Activated naive CD4-positive, alpha-beta T cell treated with anti-CD3 and anti-CD28 coated beads, Interleukin-2, amount 50 U/mL, for 24 hours (primary cell): ENCODE data around the gene ERO1B.

Source experiments
- H3K27ac Mint-ChIP-seq: one replicate; pipeline ENCODE4 v1.8.0; 2021; ENCODE audit warnings: mild to moderate bottlenecking, mixed read lengths
- H3K27me3 Mint-ChIP-seq: one replicate; pipeline ENCODE4 v1.8.0; 2021; ENCODE audit warnings: mixed read lengths
- H3K36me3 Mint-ChIP-seq: one replicate; pipeline ENCODE4 v1.8.0; 2021; ENCODE audit warnings: mixed read lengths
- H3K4me1 Mint-ChIP-seq: one replicate; pipeline ENCODE4 v1.8.0; 2021; ENCODE audit warnings: mixed read lengths
- H3K4me3 Mint-ChIP-seq: one replicate; pipeline ENCODE4 v1.8.0; 2021; ENCODE audit warnings: mild to moderate bottlenecking, mixed read lengths
- H3K9me3 Mint-ChIP-seq: one replicate; pipeline ENCODE4 v1.8.0; 2021; ENCODE audit warnings: mixed read lengths

ERO1B gene

GRCh38 chr1:236240675-236241074, 41.1 kb downstream of the ERO1B start:
- Mint-ChIP-seq H3K36me3 (peaks cover 11% of the 10 kb centered on the region), H3K4me3 (no peak overlapping the region), H3K4me1 (no peaks in the 10 kb centered on the region), H3K27me3 (no peaks in the 10 kb centered on the region), H3K27ac (no peak overlapping the region), H3K9me3 (no peaks in the 10 kb centered on the region)

- Mint-ChIP-seq H3K36me3 (peaks cover 10% of the 10 kb centered on the region), H3K27ac (no peak overlapping the region), H3K9me3 (no peaks in the 10 kb centered on the region), H3K27me3 (no peaks in the 10 kb centered on the region), H3K4me1 (no peaks in the 10 kb centered on the region), H3K4me3 (no peak overlapping the region)
Observed at GRCh38 chr1:236239092-236239585, 42.6 kb downstream of the ERO1B start.

GRCh38 chr1:236235116-236235515, 46.6 kb downstream of the ERO1B start:
- H3K36me3 Mint-ChIP-seq: peaks cover 9% of the 10 kb centered on the region
- no peaks in the 10 kb centered on the region for H3K4me1 Mint-ChIP-seq
- no peak overlapping the region for H3K27ac Mint-ChIP-seq
- H3K4me3 Mint-ChIP-seq: no peak overlapping the region
- H3K27me3 Mint-ChIP-seq: no peaks in the 10 kb centered on the region
- no peaks in the 10 kb centered on the region for H3K9me3 Mint-ChIP-seq

GRCh38 chr1:236228411-236228810, 53.3 kb downstream of the ERO1B start:
- Mint-ChIP-seq H3K4me1 (no peaks in the 10 kb centered on the region), H3K27me3 (no peaks in the 10 kb centered on the region), H3K9me3 (no peaks in the 10 kb centered on the region), H3K36me3 (peaks cover 11% of the 10 kb centered on the region), H3K27ac (no peak overlapping the region), H3K4me3 (no peak overlapping the region)

- Mint-ChIP-seq H3K36me3 (peaks cover 12% of the 10 kb centered on the region), H3K27me3 (no peaks in the 10 kb centered on the region), H3K9me3 (no peaks in the 10 kb centered on the region), H3K4me3 (no peak overlapping the region), H3K4me1 (no peaks in the 10 kb centered on the region), H3K27ac (no peak overlapping the region)
Observed at GRCh38 chr1:236222632-236223031, 59.1 kb downstream of the ERO1B start.

GRCh38 chr1:236220473-236220872, 61.3 kb downstream of the ERO1B start:
- Mint-ChIP-seq H3K27ac (no peak overlapping the region), H3K9me3 (no peaks in the 10 kb centered on the region), H3K4me3 (no peak overlapping the region), H3K4me1 (no peaks in the 10 kb centered on the region), H3K36me3 (peaks cover 15% of the 10 kb centered on the region), H3K27me3 (no peaks in the 10 kb centered on the region)

- Mint-ChIP-seq H3K4me1 (no peaks in the 10 kb centered on the region), H3K4me3 (no peak overlapping the region), H3K36me3 (peaks cover 29% of the 10 kb centered on the region), H3K27ac (no peak overlapping the region), H3K27me3 (no peaks in the 10 kb centered on the region), H3K9me3 (no peaks in the 10 kb centered on the region)
Observed at GRCh38 chr1:236214761-236215160, 67.0 kb downstream of the ERO1B start.

GRCh38 chr1:236213534-236213933, 68.2 kb downstream of the ERO1B start:
- H3K36me3 Mint-ChIP-seq: peaks cover 29% of the 10 kb centered on the region
- no peaks in the 10 kb centered on the region for H3K4me1 Mint-ChIP-seq
- H3K27me3 Mint-ChIP-seq: no peaks in the 10 kb centered on the region
- no peak overlapping the region for H3K4me3 Mint-ChIP-seq
- no peak overlapping the region for H3K27ac Mint-ChIP-seq
- no peaks in the 10 kb centered on the region for H3K9me3 Mint-ChIP-seq

GRCh38 chr1:236211815-236212214, 69.9 kb downstream of the ERO1B start:
- Mint-ChIP-seq H3K27ac (no peak overlapping the region), H3K36me3 (peaks cover 38% of the 10 kb centered on the region), H3K4me3 (no peak overlapping the region)

GRCh38 chr1:236209713-236210112, 72.0 kb downstream of the ERO1B start:
- Mint-ChIP-seq H3K4me1 (no peaks in the 10 kb centered on the region), H3K27ac (no peak overlapping the region), H3K4me3 (no peak overlapping the region), H3K36me3 (peaks cover 39% of the 10 kb centered on the region), H3K9me3 (peaks cover under 1% of the 10 kb centered on the region), H3K27me3 (no peaks in the 10 kb centered on the region)

More at GRCh38 chr1:236211815-236212214, 69.9 kb downstream of the ERO1B start:
- H3K9me3 Mint-ChIP-seq: no peaks in the 10 kb centered on the region
- no peaks in the 10 kb centered on the region for H3K4me1 Mint-ChIP-seq
- no peaks in the 10 kb centered on the region for H3K27me3 Mint-ChIP-seq

GRCh38 chr1:236209185-236209584, 72.6 kb downstream of the ERO1B start:
- H3K27me3 Mint-ChIP-seq: no peaks in the 10 kb centered on the region

GRCh38 chr1:236207569-236207968, 74.2 kb downstream of the ERO1B start:
- H3K27ac Mint-ChIP-seq: no peak overlapping the region
- H3K36me3 Mint-ChIP-seq: peaks cover 44% of the 10 kb centered on the region
- H3K4me1 Mint-ChIP-seq: no peaks in the 10 kb centered on the region
- H3K27me3 Mint-ChIP-seq: no peaks in the 10 kb centered on the region
- no peak overlapping the region for H3K4me3 Mint-ChIP-seq
- H3K9me3 Mint-ChIP-seq: peaks cover 19% of the 10 kb centered on the region

More at GRCh38 chr1:236209185-236209584, 72.6 kb downstream of the ERO1B start:
- H3K4me3 Mint-ChIP-seq: no peak overlapping the region
- H3K36me3 Mint-ChIP-seq: peaks cover 41% of the 10 kb centered on the region
- peaks cover 6% of the 10 kb centered on the region for H3K9me3 Mint-ChIP-seq
- no peaks in the 10 kb centered on the region for H3K4me1 Mint-ChIP-seq
- H3K27ac Mint-ChIP-seq: no peak overlapping the region

- no peak overlapping the region for H3K27ac Mint-ChIP-seq
- no peak overlapping the region for H3K4me3 Mint-ChIP-seq
- peaks cover 22% of the 10 kb centered on the region for H3K9me3 Mint-ChIP-seq
- H3K36me3 Mint-ChIP-seq: peaks cover 45% of the 10 kb centered on the region
- no peaks in the 10 kb centered on the region for H3K4me1 Mint-ChIP-seq
- no peaks in the 10 kb centered on the region for H3K27me3 Mint-ChIP-seq
Observed at GRCh38 chr1:236207121-236207520, 74.6 kb downstream of the ERO1B start.

- H3K36me3 Mint-ChIP-seq: peaks cover 48% of the 10 kb centered on the region
- H3K27me3 Mint-ChIP-seq: no peaks in the 10 kb centered on the region
- H3K4me3 Mint-ChIP-seq: no peak overlapping the region
- no peak overlapping the region for H3K27ac Mint-ChIP-seq
- peaks cover 23% of the 10 kb centered on the region for H3K9me3 Mint-ChIP-seq
- no peaks in the 10 kb centered on the region for H3K4me1 Mint-ChIP-seq
Observed at GRCh38 chr1:236206548-236206947, 75.2 kb downstream of the ERO1B start.

GRCh38 chr1:236204656-236205055, 77.1 kb downstream of the ERO1B start:
- Mint-ChIP-seq H3K4me3 (no peak overlapping the region), H3K36me3 (peaks cover 57% of the 10 kb centered on the region), H3K27me3 (no peaks in the 10 kb centered on the region), H3K4me1 (no peaks in the 10 kb centered on the region), H3K9me3 (peaks cover 32% of the 10 kb centered on the region), H3K27ac (no peak overlapping the region)

- no peak overlapping the region for H3K27ac Mint-ChIP-seq
- H3K36me3 Mint-ChIP-seq: peaks cover 63% of the 10 kb centered on the region
- H3K4me1 Mint-ChIP-seq: no peaks in the 10 kb centered on the region
- no peak overlapping the region for H3K4me3 Mint-ChIP-seq
- H3K27me3 Mint-ChIP-seq: no peaks in the 10 kb centered on the region
- H3K9me3 Mint-ChIP-seq: peaks cover 37% of the 10 kb centered on the region
Observed at GRCh38 chr1:236204039-236204438, 77.7 kb downstream of the ERO1B start.

- Mint-ChIP-seq H3K36me3 (peaks cover 72% of the 10 kb centered on the region), H3K4me1 (no peaks in the 10 kb centered on the region), H3K9me3 (peaks cover 46% of the 10 kb centered on the region), H3K4me3 (no peak overlapping the region), H3K27me3 (no peaks in the 10 kb centered on the region), H3K27ac (no peak overlapping the region)
Observed at GRCh38 chr1:236201786-236202185, 80.0 kb downstream of the ERO1B start.
